Esophagus squamous epithelium (tissue), 5 donors: Measurements from ENCODE around the gene CERKL. TPM values are rescaled to one million over a fixed set of nuclear protein-coding genes. Genes with fewer than 3 reads are reported as not detected.

Experiments used
- DNase-seq: peaks from one replicate; lab custom pipeline; 2025; lab: John Stamatoyannopoulos, UW
- H3K27ac ChIP-seq, 4 donors: fragments of 200-600 bp; sonication (generic); one replicate each; pipeline ENCODE4 v1.5.1; 2016 to 2019; ENCODE audit warnings: mild to moderate bottlenecking in 1 of 4
- H3K27me3 ChIP-seq, 4 donors: fragments of 200-600 bp; sonication (generic); 1 replicate in 3 of 4; 2 replicates in 1 of 4; pipeline versions ENCODE4 v1.5.1 to v1.6.0; 2017 to 2021; ENCODE audit warnings: antibody characterized with exemption in 1 of 4
- H3K36me3 ChIP-seq, 3 donors: fragments of 200-600 bp; sonication (generic); one replicate each; pipeline ENCODE4 v1.5.1; 2016 to 2019
- H3K4me1 ChIP-seq, 3 donors: fragments of 200-600 bp; sonication (generic); one replicate each; pipeline ENCODE4 v1.5.1; 2017 to 2019
- H3K4me3 ChIP-seq, 4 donors: fragments of 200-600 bp; sonication (generic); 1 replicate in 3 of 4; 2 replicates in 1 of 4; pipeline ENCODE4 v1.5.1; 2016 to 2019; ENCODE audit warnings: mild to moderate bottlenecking in 2 of 4, moderate library complexity in 1 of 4
- H3K9me3 ChIP-seq, 3 donors: fragments of 200-600 bp; sonication (generic); one replicate each; pipeline ENCODE4 v1.5.1; 2016 to 2019
- CTCF ChIP-seq, 6 experiments: fragments of 450-650 bp in 4 of 6; fragments of 200-600 bp in 2 of 6; sonication (generic) in 2 of 6; IDR thresholded peaks; one replicate each; pipeline ENCODE4 v1.5.1; 2016 to 2019; ENCODE audit warnings: antibody characterized with exemption in 6 of 6, mild to moderate bottlenecking in 4 of 6, moderate library complexity in 4 of 6
- POLR2A ChIP-seq, 4 donors: fragments of 450-650 bp; IDR thresholded peaks; one replicate each; pipeline ENCODE4 v1.6.1; 2017; ENCODE audit warnings: antibody characterized with exemption in 4 of 4, mild to moderate bottlenecking in 4 of 4, moderate library complexity in 3 of 4
- WGBS, 2 donors: methylation state at CpG; one replicate each; pipeline ENCODE4 v1.1.5; 2018; 5-methylcytosine and 5-hydroxymethylcytosine counted together
- intact Hi-C: fragments of 100-400 bp; cut with DNase I; formaldehyde crosslinking; loops from one replicate; pipeline ENCODE4 v1.15.0; 2022
- total RNA-seq, 4 donors: library from RNA; depleted of rRNA; stranded (reverse); fragments of >200 nt; gene quantifications; one replicate each; pipeline ENCODE4 v1.1.0, GENCODE V29; 2016
- donor health status: DM: yes; HTN: yes; CAD: no.

Gene CERKL
- total RNA-seq, 4 donors from 2014 or later = 0.15 TPM; not detected in 3

- Histone ChIP-seq H3K27ac (no peak overlapping the region), H3K4me1 (no peaks in the 10 kb centered on the region), H3K36me3 (peaks cover 0 to 4% (median 0%) of the 10 kb centered on the region in 3 donors), H3K27me3 (no peaks in the 10 kb centered on the region), H3K9me3 (no peaks in the 10 kb centered on the region), H3K4me3 (no peak overlapping the region)
- no peak for TF ChIP-seq POLR2A (IDR thresholded peaks at IDR 0.05)
- TF ChIP-seq CTCF (IDR thresholded peaks at IDR 0.05) = no peak
- DNase-seq = no peak
- WGBS, 2 donors = 65 to 78% methylated on average over 4 of the region's 4 CpGs
- intact Hi-C loops = no loop called here
Measured at GRCh38 chr2:181499231-181499630, 157.7 kb downstream of the CERKL start.

Other genes with a start within 250 kb of the CERKL start
- gene ITGA4, start 199.7 kb downstream of the CERKL start, total RNA-seq = 1 to 10 TPM; 1.6 to 9.0 (median 6.4) TPM
- not detected for gene NEUROD1, start 23.4 kb upstream of the CERKL start, total RNA-seq
- gene ITPRID2, start 234.6 kb upstream of the CERKL start, total RNA-seq = 10 to 100 TPM; 20.1 to 69.2 (median 60.1) TPM